CD4-positive, alpha-beta T cell treated with Interleukin-6 for 4 hours (primary cell): Measurements from ENCODE around the gene HDAC1.

Experiments used
- DNase-seq: peaks from one replicate; pipeline ENCODE4 v3.0.0-alpha.2; 2020; ENCODE audit warnings: mixed read lengths

The HDAC1 gene

GRCh38 chr1:32377541-32378220 is 85.8 kb downstream of the HDAC1 start:
- no peak for DNase-seq

- DNase-seq = no peak
Measured at GRCh38 chr1:32380057-32380456, 88.2 kb downstream of the HDAC1 start.
